Activated T-helper 9 cell treated with anti-CD3 and anti-CD28 coated beads, Interleukin-2, amount 50 U/mL, for 16 hours (primary cell): ENCODE results near the gene ZBBX.

Experiments used
- DNase-seq: peaks from one replicate; pipeline ENCODE4 v3.0.0-alpha.2; 2020; ENCODE audit warnings: low read depth

Gene ZBBX

DNA sequence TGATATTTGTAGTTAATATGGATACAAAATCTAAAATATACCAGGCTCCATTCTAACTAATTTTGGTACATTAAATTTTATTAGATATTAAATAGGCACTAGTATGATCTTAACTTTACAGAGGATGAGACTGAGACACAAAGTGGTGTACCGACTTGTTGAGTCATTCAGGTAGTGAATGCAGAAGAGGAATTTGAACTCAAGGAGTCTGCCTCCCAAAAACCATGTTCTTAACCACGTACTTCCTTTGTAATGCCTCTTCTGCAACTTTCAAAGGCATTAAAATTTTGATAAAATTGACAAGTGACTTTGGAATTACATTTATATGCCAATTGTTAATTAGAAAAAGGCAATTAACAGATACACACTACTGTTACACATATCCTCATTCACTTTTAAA, 61.8 kb downstream of the ZBBX start:
- DNase-seq: no peak

DNA sequence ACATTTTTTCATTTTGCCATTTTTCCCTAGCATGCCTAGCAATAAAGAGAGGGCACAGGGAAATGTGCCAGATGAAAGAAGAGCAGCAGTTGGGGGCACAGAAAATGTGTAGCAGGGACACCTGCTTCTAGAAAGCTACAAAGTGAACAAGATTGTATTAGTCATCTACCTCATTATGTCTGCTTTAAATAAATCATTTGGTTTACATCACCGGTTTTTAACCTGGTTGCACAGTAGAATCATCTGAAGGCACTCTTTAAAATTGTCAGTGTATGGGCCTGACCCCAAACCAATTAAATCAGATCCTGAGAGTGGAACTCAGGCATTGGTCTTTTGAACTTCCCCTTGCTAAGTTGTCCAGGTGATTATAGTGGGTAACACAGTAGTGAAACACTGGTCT, 73.8 kb downstream of the ZBBX start:
- no peak for DNase-seq

DNA sequence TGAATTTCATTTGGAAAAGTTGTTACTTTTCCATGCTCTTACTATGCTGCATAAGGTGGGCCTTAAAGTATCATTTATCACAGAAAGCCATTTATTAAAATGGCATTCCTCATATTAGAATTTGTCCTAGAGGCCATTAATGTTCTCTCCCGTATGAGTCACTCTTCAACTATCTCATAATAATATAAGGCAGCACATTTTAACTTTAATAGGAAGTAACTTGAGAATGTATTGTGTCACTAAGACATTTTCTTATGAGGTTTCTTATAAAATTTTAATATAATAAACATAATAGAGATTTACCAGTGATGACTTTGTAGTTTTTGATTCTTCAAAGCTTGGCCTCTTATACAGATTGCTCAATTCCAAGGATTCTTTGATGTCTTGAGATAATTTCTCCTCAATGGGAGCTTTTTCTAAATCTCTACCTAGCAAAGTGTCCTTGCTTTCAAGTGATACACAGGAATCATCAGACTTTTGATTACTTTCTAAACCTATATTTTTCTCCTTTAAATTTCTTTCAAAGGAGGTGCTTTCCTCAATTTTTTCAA, 74.7 kb downstream of the ZBBX start:
- DNase-seq: no peak

DNA sequence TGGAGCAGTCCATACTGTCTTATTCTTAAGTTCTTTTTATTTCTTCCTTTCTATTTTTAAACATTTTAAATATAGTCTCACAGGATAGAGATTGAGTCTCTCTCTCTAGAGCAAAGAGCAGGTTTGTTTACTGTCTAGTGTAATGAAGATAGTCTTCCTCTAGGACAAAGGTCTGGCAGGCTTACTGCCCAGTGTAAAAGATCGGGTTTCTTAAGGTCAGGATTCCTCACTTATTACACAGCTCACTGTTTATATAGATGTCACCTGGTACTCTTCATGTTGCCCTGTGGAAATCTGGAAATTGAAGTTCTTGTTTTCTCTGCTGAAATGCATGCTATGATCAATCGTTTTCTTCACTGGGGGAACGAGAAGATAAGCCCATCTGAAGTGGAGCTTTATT, 76.0 kb downstream of the ZBBX start:
- DNase-seq: no peak

DNA sequence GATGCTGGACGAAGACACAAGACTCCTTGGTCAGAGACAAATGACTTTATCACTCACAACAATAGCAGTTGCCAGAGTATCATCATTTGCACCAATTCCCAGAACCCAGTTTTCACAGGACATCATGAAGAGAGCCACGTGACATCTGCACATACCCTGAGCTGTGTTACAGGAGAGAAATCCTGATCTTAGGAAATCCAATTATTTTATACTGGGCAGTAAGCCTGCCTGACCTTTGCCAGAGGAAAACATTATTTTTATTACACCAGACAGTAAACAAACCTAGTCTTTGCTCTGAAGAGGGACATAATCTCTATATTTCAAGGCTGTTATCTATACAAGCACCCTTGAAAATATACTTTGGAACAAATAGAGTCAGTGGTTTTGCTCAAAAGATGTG, 77.4 kb downstream of the ZBBX start:
- DNase-seq: no peak

DNA sequence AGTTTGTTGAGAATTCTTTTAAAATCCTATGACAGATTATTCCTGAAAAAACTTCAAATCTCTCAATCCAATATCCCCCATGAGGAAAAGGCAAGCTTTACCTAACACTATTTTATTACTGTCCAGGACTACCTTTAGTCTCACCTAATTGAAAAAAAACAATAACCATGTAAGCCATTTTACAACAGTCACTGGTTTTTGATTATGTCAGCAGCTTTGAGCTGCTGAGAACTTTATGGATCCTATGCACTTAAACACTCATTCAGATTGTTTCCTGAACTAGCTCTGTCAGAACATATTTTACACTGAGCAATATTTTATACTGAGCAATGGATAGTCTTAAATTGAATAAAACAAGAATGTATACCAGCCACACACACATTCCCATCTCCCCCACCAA, 79.9 kb downstream of the ZBBX start:
- no peak for DNase-seq

DNA sequence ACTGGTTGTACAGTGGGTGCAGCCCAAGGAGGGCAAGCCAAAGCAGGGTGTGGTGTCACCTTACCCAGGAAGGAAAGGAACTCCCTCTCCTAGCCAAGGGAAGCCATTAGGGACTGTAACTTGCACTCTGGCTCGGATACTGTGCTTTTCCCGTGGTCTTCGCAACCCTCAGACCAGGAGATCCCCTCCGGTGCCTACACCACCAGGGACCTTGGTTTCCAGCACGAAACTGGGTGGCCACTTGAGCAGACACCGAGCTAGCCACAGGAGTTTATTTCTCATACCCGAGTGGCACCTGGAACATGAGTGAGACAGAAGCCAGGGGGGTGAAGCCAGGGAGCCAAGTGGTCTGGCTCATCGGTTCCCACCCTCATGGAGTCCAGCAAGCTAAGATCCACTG, 90.7 kb downstream of the ZBBX start:
- no peak for DNase-seq

DNA sequence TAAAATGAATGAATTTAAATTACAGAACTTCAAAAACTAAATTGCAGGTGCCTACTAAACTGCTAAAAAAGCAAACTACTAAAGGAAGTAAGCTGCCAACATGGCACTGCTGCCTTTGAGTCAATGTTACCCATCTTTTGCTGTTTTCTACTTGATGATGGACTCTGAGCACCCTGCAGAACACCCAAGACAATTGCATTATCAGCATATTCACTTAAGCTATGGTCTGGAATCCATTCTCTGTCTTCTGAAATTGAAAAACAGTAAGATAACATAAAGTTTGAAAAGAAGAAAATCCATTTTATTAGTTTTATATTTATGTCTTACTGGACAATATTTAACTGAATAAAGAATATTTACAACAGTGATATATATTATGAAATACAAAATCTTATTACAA, 91.4 kb downstream of the ZBBX start:
- DNase-seq: no peak

DNA sequence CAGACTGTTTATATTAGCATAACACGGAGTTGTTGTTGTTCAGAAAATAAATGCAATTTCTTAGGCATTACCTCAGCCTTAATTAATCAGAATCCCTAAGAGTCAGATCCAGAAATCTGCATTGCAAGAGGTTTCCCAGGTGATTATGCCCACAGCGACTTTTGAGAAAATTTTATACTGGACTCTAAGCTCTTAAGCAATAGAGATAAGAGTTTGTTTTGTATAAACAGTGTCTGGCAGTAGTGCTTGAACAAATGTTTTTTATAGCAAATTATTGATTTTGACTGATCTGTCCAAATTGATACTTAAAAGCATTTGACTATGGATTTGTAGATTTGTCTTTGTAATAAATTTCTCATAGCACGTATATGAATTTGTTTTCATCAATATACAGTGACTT, 92.8 kb downstream of the ZBBX start:
- no peak for DNase-seq

DNA sequence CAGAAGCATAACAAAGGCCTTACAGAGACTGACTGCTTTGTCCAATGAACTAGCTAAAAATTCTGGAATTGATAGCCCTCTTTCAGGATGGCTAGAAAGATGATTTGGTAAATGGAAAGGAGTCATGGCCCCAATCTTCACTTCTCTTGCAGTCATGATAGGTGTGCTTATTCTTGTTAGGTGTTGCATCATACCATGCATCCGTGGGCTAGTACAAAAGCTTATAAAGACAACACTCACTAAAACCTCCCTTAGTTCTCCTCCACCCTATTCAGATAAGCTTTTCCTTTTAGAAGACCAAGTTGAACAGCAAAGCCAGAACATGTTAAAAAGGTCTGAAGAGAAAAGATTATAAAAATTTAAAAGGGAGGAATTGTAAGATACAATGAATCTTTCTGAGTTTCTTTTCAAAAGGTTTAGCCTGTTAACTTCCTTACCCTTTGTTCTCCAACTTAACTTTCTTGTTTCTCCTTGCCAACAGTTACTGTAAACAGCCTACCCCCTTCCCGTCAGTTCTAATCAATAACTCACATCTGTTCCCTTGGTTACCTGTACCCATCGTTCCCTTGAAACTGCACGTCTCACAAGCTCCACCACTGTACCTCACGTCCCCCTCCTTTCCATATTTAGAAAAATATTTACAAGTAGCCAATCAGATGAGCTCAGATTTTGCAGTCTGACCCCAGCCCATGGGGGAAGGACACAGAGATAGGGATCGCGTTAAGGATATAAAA, 105.8 kb downstream of the ZBBX start:
- no peak for DNase-seq

DNA sequence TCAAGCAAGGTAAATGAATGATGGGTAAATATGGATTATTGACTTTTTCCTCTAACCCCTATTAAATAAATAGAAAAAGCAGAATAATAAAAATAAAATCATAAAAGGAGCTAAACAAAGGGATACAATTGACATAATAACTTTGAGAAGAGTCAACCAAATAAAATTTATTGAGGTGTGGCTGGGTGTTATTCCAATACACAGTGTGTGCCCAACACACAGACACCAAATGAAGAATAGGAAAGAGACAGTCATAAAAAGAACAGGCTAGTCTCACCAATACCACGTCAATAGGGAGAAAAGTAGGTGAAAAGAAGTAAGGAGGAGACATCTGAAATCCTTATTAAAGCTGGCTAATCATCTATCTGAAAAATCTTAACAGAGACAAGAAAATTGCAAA, 127.1 kb downstream of the ZBBX start:
- no peak for DNase-seq

DNA sequence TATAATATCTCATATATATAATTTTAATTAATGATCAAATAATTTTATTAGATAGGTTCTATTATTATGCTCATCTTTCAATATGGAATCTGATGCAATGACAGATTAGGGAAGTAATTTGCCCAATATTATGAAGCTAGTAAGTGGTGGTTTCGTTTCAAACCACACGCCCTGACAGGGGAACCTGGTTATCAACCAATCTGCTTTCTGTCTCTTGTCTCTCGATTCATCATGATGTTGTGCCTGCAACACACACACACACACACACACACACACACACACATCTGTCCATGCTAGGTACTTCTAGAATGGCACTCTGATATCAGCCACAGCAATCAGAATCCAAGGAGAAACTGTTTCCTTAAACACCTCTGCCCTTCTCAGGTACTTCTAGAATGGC, 128.4 kb downstream of the ZBBX start:
- no peak for DNase-seq

DNA sequence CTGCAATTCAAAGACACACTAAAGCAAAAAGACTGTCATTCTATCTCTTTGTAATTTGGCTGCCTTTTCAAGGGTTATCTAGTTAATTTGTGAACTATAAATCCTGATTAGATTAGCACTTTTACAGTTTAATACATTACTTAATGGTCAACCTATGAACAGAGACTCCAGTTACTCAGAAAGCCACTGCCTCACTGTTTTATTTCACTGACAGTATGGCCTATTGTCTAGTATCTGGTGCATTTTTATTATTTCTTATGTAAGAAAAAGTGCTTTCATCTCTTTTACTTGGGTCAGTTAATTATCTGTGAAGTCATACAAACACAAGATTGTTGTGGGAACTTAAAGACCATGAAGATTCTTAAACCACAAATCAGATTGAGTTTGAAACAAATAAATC, 133.8 kb downstream of the ZBBX start:
- DNase-seq: no peak

DNA sequence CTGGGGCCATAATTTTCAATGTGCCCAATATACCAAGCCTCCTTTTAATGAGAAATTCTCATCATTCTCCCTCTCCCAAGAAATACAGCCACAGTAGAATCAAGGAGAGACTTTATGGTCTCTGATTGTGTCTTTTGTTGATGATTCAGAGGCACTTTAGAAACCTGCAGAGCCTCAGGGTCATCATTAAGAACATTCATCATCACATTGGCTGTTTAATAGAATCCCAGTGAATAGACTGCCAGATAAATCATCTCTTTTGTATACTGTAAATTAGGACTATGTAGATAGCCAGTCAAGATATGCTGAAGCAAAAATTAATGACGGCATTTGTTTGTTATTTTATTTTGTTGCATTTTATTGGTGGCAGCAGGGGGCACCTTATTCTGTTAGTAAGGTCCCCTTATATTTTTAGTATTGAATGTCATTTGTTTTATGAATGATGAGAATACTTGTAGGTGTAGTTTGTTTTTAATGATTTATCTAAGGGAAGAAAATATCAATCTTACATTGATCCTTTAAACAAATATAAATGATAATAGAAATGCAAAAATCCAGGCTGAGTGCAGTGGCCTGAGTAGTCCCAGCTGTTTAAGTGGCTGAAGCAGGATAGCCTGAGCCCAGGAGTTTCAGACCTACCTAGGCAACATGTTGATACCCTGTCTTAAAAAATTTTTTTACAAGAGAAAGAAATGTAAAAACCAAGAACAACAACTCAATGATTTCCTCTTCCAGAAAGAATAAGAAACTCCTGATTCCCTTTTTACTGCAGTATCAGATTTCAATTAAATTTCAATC, 138.8 kb downstream of the ZBBX start:
- DNase-seq: no peak

DNA sequence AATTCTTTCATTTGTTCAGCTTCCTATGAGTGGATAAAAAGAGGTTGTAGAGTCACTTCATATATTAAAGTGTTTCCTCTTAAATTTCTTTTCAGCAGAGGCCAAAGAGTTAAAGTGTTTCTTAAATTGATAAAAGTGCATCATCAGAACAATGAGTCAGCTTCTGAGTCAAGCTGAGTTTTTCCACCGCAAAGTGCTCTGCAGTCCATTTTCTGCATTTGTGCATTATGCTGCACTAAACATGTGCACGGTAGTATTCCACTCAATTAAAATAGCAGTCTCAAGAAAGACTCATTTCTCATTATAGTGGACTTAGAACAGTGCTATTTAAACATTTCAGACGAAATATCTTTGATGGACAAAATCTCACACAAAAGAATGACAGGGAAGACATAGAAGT, 152.0 kb downstream of the ZBBX start:
- DNase-seq: no peak

DNA sequence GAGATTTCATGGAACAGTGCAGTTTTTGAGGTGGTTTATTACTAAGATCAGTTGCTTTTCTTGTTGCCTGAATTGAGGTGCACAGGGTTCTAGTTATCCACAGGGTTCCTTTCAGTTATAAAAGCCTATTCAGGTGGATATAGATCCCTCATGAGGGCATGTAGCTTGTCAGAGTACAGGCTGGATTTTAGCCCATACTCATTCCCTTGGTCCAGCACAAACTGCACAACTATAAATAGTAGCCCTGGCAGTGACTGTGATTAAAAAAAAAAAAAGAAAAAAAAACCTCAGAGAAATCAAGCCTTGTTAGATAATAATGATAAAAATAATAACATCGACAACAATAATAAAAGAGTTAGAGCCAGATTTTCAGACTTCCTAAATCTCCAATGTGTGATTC, 154.3 kb downstream of the ZBBX start:
- DNase-seq: no peak

DNA sequence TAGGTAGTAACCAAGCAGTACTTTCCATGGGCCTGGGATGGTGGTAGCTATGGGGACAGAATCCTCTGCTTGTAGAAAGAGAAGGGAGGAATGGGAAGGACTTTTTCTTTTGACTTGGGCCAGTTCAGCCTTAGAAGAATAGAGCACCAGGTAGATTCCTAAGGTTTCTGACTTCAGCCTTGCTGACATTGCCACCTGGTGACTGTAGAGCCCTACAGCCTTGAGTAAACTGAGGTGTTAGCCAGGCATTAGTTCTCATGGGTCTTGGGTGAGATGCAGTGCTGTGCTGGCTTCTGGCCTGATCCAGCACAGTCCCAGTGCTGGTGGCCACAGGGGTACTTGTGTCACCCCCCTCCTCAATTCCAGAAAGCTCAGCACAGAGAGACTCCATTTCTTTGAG, 171.1 kb downstream of the ZBBX start:
- DNase-seq: no peak

DNA sequence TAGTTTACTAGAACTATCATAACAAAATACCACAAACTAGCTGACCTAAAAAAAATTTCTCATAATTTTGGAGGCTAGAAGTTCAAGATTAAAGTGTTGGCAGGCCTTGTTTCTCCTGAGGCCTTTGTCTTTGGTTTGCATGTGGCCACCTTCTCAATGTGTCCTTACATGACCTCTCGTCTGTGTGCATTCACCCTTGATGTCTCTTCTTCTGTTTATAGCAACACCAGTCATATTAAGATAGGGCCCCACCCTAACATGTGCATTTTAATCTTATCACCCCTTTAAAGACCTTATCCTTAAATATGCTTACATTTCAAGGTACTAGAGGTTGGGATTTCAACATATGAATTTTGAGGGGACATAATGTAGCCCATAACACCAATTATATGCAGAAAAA, 177.0 kb downstream of the ZBBX start:
- DNase-seq: no peak

DNA sequence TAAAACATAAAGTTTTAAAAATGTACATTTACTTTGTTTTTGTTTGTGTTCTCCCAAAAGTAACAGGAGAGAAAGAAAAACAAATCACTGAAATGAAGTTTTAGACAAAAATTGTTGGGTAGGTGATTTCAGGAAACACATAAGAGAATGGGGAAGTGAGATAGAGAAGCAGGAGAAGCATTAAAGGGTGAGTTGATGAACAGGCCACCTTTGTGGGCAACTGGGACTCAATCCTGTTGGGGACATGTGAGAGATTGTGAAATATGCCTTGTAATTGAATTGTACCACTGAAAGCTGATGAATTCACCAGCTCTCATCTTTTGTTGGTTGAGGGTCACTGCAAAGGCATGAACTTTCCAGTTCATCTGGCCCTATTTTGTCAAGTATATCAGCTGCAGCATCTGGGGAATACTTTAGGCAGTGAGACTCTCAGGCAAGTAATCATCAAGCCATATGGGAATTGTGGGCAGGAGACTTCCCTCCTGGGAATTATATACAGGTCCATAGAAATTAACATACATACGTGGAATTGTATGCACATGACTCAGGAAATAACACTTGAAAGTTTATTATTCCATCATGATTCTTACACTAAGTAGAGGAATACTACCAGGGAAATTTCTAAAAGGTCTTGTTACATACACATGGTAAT, 181.0 kb downstream of the ZBBX start:
- DNase-seq: no peak
